Sigmoid colon (tissue), 3 donors: ENCODE data around the gene KRTAP9-9.

ENCODE experiments used
- POLR2A ChIP-seq, 2 donors: fragments of 450-650 bp; IDR thresholded peaks; one replicate each; pipeline ENCODE4 v1.6.1; 2016; ENCODE audit warnings: antibody characterized with exemption in 2 of 2, mild to moderate bottlenecking in 2 of 2, moderate library complexity in 2 of 2
- TF ChIP-seq, protein P1 (sequence below), 4 experiments: fragments of 450-650 bp in 3 of 4; fragments of 200-600 bp in 1 of 4; IDR thresholded peaks; one replicate each; pipeline ENCODE4 v1.5.1; 2016 to 2019; ENCODE audit warnings: antibody characterized with exemption in 4 of 4, mild to moderate bottlenecking in 3 of 4, moderate library complexity in 2 of 4

DNA sequence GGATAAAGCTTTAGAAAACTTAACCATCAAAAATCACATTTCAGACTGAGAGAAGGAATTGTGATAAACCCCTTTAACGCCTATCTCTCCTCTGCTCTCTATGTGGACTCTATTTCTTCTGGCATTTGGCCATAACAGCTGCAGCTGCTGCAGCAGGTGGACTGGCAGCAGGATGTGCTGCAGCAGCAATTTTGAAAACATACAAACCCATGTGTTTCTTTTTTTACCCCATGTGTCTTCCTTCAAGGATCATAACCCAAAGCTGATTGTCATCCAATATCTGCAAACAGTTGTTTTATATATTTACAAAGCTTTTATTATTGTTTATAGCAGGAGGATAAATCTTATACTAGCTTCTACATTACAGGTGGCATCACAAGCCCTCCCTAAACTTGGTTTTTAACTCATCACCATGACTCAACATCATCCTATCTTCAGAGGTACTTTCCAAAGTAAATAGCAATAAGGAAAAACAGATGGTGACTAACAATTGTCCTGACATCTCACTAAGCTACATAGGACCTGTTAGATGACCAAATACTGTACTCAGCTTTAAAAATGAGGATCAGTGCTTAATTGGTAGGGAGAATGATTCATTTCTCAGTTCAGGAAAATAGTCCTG is 43.2 kb upstream of the KRTAP9-9 start:
- TF ChIP-seq, protein P1, sequence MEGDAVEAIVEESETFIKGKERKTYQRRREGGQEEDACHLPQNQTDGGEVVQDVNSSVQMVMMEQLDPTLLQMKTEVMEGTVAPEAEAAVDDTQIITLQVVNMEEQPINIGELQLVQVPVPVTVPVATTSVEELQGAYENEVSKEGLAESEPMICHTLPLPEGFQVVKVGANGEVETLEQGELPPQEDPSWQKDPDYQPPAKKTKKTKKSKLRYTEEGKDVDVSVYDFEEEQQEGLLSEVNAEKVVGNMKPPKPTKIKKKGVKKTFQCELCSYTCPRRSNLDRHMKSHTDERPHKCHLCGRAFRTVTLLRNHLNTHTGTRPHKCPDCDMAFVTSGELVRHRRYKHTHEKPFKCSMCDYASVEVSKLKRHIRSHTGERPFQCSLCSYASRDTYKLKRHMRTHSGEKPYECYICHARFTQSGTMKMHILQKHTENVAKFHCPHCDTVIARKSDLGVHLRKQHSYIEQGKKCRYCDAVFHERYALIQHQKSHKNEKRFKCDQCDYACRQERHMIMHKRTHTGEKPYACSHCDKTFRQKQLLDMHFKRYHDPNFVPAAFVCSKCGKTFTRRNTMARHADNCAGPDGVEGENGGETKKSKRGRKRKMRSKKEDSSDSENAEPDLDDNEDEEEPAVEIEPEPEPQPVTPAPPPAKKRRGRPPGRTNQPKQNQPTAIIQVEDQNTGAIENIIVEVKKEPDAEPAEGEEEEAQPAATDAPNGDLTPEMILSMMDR (IDR thresholded peaks at IDR 0.05), result no peak
- TF ChIP-seq POLR2A (IDR thresholded peaks at IDR 0.05), result no peak
